ENCODE measurements around the gene RMC1. TPM values are rescaled to one million over a fixed set of nuclear protein-coding genes. Genes with fewer than 3 reads are reported as not detected.
"Not testable (repeated sequence)": the region's sequence is repeated elsewhere in the genome, so short reads cannot be mapped to it uniquely, and the experiment has no call there.

The RMC1 gene
- total RNA-seq, 3 donors from 2014 or later = 36.3 to 47.6 (median 41.9) TPM

DNA sequence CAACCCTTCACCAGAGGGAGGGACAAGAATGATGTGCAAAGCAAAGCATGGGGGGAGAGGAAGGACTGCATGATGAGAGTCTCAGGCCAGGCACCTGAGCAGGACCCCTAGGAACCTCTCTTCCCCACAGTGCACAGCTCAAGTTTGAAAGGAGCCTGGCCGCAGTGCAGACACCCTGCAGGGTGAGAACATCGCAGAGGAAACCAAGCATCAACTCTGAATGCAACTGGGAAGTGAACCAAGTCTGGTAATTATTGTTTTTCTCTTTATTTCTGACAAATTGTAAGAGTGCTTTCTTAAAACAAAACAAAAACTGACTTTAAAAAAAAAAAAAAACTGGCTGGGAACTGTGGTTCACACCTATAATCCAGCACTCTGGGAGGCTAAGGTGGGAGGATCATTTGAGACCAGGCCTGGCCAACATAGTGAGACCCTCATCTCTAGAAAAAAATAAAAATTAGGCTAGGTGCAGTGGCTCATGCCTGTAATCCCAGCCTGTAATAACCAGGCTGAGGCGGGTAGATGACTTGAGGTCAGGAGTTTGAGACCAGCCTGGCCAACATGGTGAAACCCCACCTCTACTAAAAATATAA, 67.7 kb downstream of the RMC1 start:
- H3K9me3 Mint-ChIP-seq = no peaks in the 10 kb centered on the region
- no peak for ATAC-seq
- no peak for DNase-seq
- H3K4me3 Mint-ChIP-seq = no peak overlapping the region
- no peaks in the 10 kb centered on the region for H3K27me3 Mint-ChIP-seq (ENCODE audit: low read depth)
- H3K36me3 Mint-ChIP-seq (ENCODE audit: insufficient read depth) = peaks cover 33% of the 10 kb centered on the region
- peaks cover 40% of the 10 kb centered on the region for H3K4me1 Mint-ChIP-seq (ENCODE audit: low read depth)

- Mint-ChIP-seq H3K9me3 (no peaks in the 10 kb centered on the region), H3K4me1 (ENCODE audit: low read depth) (peaks cover 45% of the 10 kb centered on the region), H3K27me3 (ENCODE audit: low read depth) (no peaks in the 10 kb centered on the region), H3K36me3 (ENCODE audit: insufficient read depth) (peaks cover 34% of the 10 kb centered on the region), H3K4me3 (no peak overlapping the region)
- DNase-seq (no peak), ATAC-seq (no peak)
Measured at GRCh38 chr18:23572012-23572411, 68.7 kb downstream of the RMC1 start.

DNA sequence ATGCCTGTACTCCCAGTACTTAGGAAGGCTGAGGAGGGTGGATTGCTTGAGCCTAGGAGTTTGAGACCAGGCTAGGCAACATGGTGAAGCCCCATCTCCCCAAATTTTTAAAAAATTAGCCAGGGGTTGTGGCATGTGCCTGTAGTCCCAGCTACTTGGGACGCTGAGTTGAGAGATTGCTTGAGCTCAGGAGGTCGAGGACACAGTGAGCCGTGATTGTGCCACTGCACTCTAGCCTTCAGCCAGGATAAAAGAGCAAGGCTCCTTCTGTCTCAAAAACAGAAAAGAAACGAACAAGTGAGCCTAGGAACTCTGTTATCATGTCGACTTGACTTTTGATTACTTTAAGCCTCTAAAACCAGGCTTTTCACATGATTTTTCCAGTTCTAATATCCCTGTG, 69.3 kb downstream of the RMC1 start:
- H3K9me3 Mint-ChIP-seq = no peaks in the 10 kb centered on the region
- H3K36me3 Mint-ChIP-seq (ENCODE audit: insufficient read depth) = peaks cover 31% of the 10 kb centered on the region
- no peaks in the 10 kb centered on the region for H3K27me3 Mint-ChIP-seq (ENCODE audit: low read depth)
- DNase-seq (no peak), ATAC-seq (no peak)
- peaks cover 45% of the 10 kb centered on the region for H3K4me1 Mint-ChIP-seq (ENCODE audit: low read depth)
- no peak overlapping the region for H3K4me3 Mint-ChIP-seq

DNA sequence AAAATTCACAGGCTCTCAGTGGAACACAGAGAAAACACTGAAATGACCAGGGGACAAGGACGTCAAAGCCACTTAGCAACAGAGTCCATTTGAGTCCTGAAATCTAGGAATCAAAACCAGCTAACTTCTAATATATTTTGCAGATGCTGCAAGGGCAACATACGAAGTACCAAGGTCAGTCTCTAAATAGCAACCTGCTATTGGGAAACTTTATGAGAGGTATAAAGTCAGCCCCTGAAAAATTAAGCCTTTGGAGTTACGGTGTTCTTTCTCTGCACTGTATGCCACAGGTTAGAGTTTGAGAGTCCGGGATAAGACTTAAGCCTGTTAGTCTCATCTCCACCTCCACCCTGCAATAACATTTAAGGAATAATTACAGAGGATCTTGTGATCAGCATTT, 69.7 kb downstream of the RMC1 start:
- peaks cover 29% of the 10 kb centered on the region for H3K36me3 Mint-ChIP-seq (ENCODE audit: insufficient read depth)
- no peaks in the 10 kb centered on the region for H3K27me3 Mint-ChIP-seq (ENCODE audit: low read depth)
- no peaks in the 10 kb centered on the region for H3K9me3 Mint-ChIP-seq
- ATAC-seq = no peak
- no peak for DNase-seq
- peaks cover 46% of the 10 kb centered on the region for H3K4me1 Mint-ChIP-seq (ENCODE audit: low read depth)
- peak overlapping the region; percentile 37 for H3K4me3 Mint-ChIP-seq

GRCh38 chr18:23573626-23574431, 70.5 kb downstream of the RMC1 start:
- peaks cover 26% of the 10 kb centered on the region for H3K36me3 Mint-ChIP-seq (ENCODE audit: insufficient read depth)
- no peaks in the 10 kb centered on the region for H3K27me3 Mint-ChIP-seq (ENCODE audit: low read depth)
- peak; percentile 53 to 77 for ATAC-seq
- peak overlapping the region; percentile 37 for H3K4me3 Mint-ChIP-seq
- H3K9me3 Mint-ChIP-seq = no peaks in the 10 kb centered on the region
- peak; percentile 23 for DNase-seq
- H3K4me1 Mint-ChIP-seq (ENCODE audit: low read depth) = peaks cover 53% of the 10 kb centered on the region

GRCh38 chr18:23574611-23575308, 71.4 kb downstream of the RMC1 start:
- ATAC-seq = peak in 1 of 2 donors; percentile 7
- Mint-ChIP-seq H3K4me3 (peak overlapping the region; percentile 37), H3K4me1 (ENCODE audit: low read depth) (peaks cover 59% of the 10 kb centered on the region), H3K36me3 (ENCODE audit: insufficient read depth) (peaks cover 26% of the 10 kb centered on the region), H3K9me3 (no peaks in the 10 kb centered on the region), H3K27me3 (ENCODE audit: low read depth) (no peaks in the 10 kb centered on the region)
- DNase-seq = no peak

DNA sequence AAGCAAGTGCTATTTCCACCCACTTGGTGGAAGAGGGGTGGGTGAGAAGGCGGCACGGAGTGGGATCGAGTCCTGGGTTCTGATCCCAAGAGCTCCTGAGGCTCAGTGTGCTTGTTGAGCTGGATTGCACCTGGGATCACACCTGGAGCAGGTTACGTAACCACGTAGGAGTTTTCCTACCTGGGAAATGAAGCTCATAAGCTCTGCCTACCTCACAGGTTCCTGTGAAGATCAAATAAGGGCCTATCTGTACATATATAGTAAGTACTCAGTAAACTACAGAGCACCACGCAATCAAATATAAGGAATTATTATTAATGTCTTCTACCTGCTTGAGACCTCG, 72.0 kb downstream of the RMC1 start:
- Mint-ChIP-seq H3K4me3 (no peak overlapping the region), H3K36me3 (ENCODE audit: insufficient read depth) (peaks cover 23% of the 10 kb centered on the region), H3K9me3 (no peaks in the 10 kb centered on the region), H3K4me1 (ENCODE audit: low read depth) (peaks cover 64% of the 10 kb centered on the region), H3K27me3 (ENCODE audit: low read depth) (no peaks in the 10 kb centered on the region)
- ATAC-seq (no peak), DNase-seq (no peak)

DNA sequence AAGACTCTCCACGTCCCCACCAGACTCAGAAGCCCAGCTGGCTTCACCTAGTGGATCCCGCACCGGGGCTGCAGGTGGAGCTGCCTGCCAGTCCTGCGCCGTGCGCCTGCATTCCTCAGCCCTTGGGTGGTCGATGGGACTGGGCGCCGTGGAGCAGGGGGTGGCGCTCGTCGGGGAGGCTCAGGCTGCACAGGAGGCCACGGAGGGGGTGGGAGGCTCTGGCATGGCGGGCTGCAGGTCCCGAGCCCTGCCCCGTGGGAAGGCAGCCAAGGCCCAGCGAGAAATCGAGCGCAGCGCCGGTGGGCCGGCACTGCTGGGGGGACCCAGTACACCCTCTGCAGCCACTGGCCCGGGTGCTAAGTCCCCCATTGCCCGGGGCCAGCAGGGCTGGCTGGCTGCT, 74.2 kb downstream of the RMC1 start:
- not testable (repeated sequence) for H3K4me3 Mint-ChIP-seq; ATAC-seq; H3K27me3 Mint-ChIP-seq (ENCODE audit: low read depth); DNase-seq; H3K9me3 Mint-ChIP-seq
- peaks cover 73% of the 10 kb centered on the region for H3K4me1 Mint-ChIP-seq (ENCODE audit: low read depth)
- peaks cover 20% of the 10 kb centered on the region for H3K36me3 Mint-ChIP-seq (ENCODE audit: insufficient read depth)

GRCh38 chr18:23578067-23578701, 74.9 kb downstream of the RMC1 start:
- no peak for ATAC-seq
- Mint-ChIP-seq H3K4me1 (ENCODE audit: low read depth) (peaks cover 73% of the 10 kb centered on the region), H3K36me3 (ENCODE audit: insufficient read depth) (peaks cover 20% of the 10 kb centered on the region), H3K9me3 (no peaks in the 10 kb centered on the region), H3K4me3 (no peak overlapping the region), H3K27me3 (ENCODE audit: low read depth) (no peaks in the 10 kb centered on the region)
- DNase-seq = no peak

DNA sequence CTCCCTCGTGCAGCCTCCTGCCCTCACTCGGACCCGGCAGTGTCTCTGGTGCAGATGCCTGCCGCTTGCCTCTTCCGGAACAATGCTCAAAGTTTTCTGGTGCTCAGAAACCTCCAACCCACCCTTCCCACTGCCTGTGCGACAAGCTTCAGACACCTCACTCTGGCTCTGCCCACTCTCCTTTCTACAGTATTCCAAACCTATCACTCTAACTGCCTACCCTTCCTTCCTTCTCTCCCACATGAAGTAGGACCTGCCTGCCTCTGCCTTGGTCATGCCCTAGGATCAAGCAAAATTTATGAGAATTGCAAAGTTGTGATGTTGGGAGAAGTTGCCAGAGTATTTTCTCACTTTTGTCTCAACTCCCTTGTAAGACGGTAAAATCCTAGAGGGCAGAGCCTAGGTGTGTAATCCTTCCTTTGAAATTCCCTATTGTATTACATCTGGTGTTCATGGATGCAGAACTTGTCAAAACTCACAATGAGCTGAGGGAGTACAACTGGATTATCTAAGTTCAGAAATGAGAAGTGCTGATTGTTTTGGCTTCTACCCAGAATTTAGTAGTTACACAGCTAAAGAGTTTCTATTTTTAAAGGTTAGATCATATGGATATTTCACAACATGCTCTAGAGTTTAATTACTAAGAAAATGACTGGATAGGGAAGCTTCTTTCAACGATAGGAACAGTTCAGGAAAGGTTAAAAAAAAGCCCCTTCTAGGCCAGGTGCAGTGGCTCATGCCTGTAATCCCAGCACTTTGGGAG, 75.8 kb downstream of the RMC1 start:
- H3K4me3 Mint-ChIP-seq = no peak overlapping the region
- ATAC-seq (no peak), DNase-seq (no peak)
- H3K27me3 Mint-ChIP-seq (ENCODE audit: low read depth) = no peaks in the 10 kb centered on the region
- H3K36me3 Mint-ChIP-seq (ENCODE audit: insufficient read depth) = peaks cover 20% of the 10 kb centered on the region
- H3K9me3 Mint-ChIP-seq = no peaks in the 10 kb centered on the region
- peaks cover 73% of the 10 kb centered on the region for H3K4me1 Mint-ChIP-seq (ENCODE audit: low read depth)

- Mint-ChIP-seq H3K4me3 (no peak overlapping the region), H3K9me3 (no peaks in the 10 kb centered on the region)
- ATAC-seq = no peak
Measured at GRCh38 chr18:23580677-23581367, 77.5 kb downstream of the RMC1 start.

More at GRCh38 chr18:23580677-23581367, 77.5 kb downstream of the RMC1 start:
- DNase-seq = no peak
- H3K27me3 Mint-ChIP-seq (ENCODE audit: low read depth) = no peaks in the 10 kb centered on the region
- peaks cover 71% of the 10 kb centered on the region for H3K4me1 Mint-ChIP-seq (ENCODE audit: low read depth)
- H3K36me3 Mint-ChIP-seq (ENCODE audit: insufficient read depth) = peaks cover 23% of the 10 kb centered on the region
